H1 (cell line): ENCODE results near the gene EXTL1.
A peak's percentile ranks its signal among the peaks of the same experiment; 100 is the strongest.

Experiments
- EP300 ChIP-seq, 2 experiments: IDR thresholded peaks; 1 replicate in 1 of 2; 2 replicates in 1 of 2; pipeline ENCODE4 v1.6.1; 2011 to 2012; ENCODE audit warnings: low read depth in 2 of 2, low read length in 2 of 2, mild to moderate bottlenecking in 2 of 2, borderline replicate concordance in 1 of 2, inconsistent platforms in 1 of 2, moderate library complexity in 1 of 2
- HDAC6 ChIP-seq: IDR thresholded peaks from one replicate; pipeline ENCODE4 v1.7.1; 2012; ENCODE audit warnings: low read depth, mild to moderate bottlenecking, inconsistent platforms, low read length, moderate library complexity
- JUND ChIP-seq: IDR thresholded peaks from 2 replicates; pipeline ENCODE4 v1.6.1; 2011; ENCODE audit warnings: mild to moderate bottlenecking, improper control_type of control experiment, low read length
- POLR2A ChIP-seq, 2 experiments: IDR thresholded peaks; 1 replicate in 1 of 2; 2 replicates in 1 of 2; pipeline ENCODE4 v1.6.1; 2011; ENCODE audit warnings: low read depth in 2 of 2, low read length in 2 of 2, mild to moderate bottlenecking in 2 of 2; ENCODE audit errors: control extremely low read depth in 1 of 2
- RAD21 ChIP-seq, 2 experiments: IDR thresholded peaks in 1 of 2; conservative IDR thresholded peaks in 1 of 2; 2 replicates each; pipeline ENCODE4 v1.6.1; 2011; ENCODE audit warnings: low read depth in 2 of 2, low read length in 2 of 2, improper control_type of control experiment in 1 of 2, inconsistent platforms in 1 of 2, mild to moderate bottlenecking in 1 of 2, moderate library complexity in 1 of 2
- RFX5 ChIP-seq: IDR thresholded peaks from 2 replicates; pipeline ENCODE4 v1.6.1; 2011; ENCODE audit warnings: low read depth, low read length, improper control_type of control experiment, borderline replicate concordance
- SUZ12 ChIP-seq: fragments of 200-600 bp; sonication (generic); IDR thresholded peaks from 2 replicates; pipeline ENCODE4 v1.6.1; 2012; ENCODE audit warnings: mild to moderate bottlenecking, inconsistent platforms, low read length, moderate library complexity, mixed read lengths
- TF ChIP-seq, protein P1 (sequence below): IDR thresholded peaks from 2 replicates; pipeline ENCODE4 v1.6.1; 2011; ENCODE audit warnings: low read depth, mild to moderate bottlenecking, low read length; ENCODE audit not compliant: insufficient read depth
- TF ChIP-seq, protein P2 (sequence below), 3 experiments: IDR thresholded peaks; 1 replicate in 2 of 3; 2 replicates in 1 of 3; pipeline versions ENCODE4 v1.5.1 to v1.6.1; 2011; ENCODE audit warnings: low read length in 3 of 3, mild to moderate bottlenecking in 3 of 3, inconsistent platforms in 2 of 3, low read depth in 1 of 3, moderate library complexity in 1 of 3; ENCODE audit not compliant: insufficient read depth in 1 of 3; ENCODE audit errors: control extremely low read depth in 1 of 3

DNA sequence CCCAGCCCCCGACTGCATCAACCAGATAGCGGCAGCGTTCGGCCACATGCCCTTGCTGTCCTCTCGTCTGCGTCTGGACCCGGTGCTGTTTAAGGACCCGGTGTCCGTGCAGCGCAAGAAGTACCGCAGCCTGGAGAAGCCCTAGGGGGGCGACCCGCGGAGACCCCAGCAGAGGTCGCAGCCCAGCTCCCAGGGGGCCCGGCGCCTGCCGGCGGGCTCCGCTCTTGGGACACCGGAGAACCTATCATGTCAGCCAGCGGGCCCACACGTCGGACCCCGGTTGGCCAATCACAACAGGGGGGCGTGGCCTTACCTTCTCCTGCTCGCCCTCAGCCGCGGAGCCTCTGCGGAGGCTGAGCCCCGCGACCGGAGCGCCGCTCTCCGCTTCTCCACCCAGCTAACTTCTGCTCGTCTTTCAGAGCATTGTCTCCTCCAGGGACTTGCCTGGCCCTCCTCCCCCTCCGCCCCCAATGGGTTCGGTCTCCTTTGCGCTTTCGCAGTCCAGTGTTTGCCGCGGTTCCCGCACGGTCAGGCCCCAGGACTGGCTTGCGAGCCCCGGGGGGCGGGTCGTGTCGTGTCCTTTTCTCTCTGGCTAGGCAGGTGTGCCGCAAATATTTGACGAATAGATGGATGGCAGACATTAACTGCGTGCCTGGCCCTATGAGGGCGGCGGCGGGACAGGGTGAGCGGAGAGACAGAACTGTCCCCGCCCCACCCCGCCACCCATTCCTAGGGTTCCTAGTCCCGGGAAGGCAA is 13.8 kb downstream of the EXTL1 start:
- TF ChIP-seq EP300 (IDR thresholded peaks at IDR 0.05; ENCODE audit: borderline replicate concordance in 1 of 2, low read depth in 2 of 2, low read length in 2 of 2), result no peak
- no peak for TF ChIP-seq RFX5
- TF ChIP-seq, protein P1, sequence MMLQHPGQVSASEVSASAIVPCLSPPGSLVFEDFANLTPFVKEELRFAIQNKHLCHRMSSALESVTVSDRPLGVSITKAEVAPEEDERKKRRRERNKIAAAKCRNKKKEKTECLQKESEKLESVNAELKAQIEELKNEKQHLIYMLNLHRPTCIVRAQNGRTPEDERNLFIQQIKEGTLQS, result no peak
- peak in 1 of 2 experiments; percentile 46; a peak in 1 of 3 replicates for TF ChIP-seq POLR2A (IDR thresholded peaks at IDR 0.05; ENCODE audit: control extremely low read depth in 1 of 2, low read depth in 2 of 2, low read length in 2 of 2)
- TF ChIP-seq, protein P2, sequence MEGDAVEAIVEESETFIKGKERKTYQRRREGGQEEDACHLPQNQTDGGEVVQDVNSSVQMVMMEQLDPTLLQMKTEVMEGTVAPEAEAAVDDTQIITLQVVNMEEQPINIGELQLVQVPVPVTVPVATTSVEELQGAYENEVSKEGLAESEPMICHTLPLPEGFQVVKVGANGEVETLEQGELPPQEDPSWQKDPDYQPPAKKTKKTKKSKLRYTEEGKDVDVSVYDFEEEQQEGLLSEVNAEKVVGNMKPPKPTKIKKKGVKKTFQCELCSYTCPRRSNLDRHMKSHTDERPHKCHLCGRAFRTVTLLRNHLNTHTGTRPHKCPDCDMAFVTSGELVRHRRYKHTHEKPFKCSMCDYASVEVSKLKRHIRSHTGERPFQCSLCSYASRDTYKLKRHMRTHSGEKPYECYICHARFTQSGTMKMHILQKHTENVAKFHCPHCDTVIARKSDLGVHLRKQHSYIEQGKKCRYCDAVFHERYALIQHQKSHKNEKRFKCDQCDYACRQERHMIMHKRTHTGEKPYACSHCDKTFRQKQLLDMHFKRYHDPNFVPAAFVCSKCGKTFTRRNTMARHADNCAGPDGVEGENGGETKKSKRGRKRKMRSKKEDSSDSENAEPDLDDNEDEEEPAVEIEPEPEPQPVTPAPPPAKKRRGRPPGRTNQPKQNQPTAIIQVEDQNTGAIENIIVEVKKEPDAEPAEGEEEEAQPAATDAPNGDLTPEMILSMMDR (IDR thresholded peaks at IDR 0.05; ENCODE audit: control extremely low read depth in 1 of 3, insufficient read depth in 1 of 3, low read depth in 1 of 3, low read length in 3 of 3), result 0 out of 4 replicates have a peak, but pooled peaks of 1 of the 3 experiments have one; percentile 4
- TF ChIP-seq RAD21 (IDR thresholded peaks at IDR 0.05 in 1 of 2, conservative IDR thresholded peaks at IDR 0.05 in 1 of 2; ENCODE audit: low read depth in 2 of 2, low read length in 2 of 2), result no peak
- no peak for TF ChIP-seq SUZ12
- no peak for TF ChIP-seq HDAC6
- no peak for TF ChIP-seq JUND
